Brain microvascular endothelial cell (primary cell): ENCODE measurements around the gene SRRM1.
A peak's percentile ranks its signal among the peaks of the same experiment; 100 is the strongest.

Experiments
- DNase-seq: peaks from one replicate; pipeline ENCODE4 v3.0.0-alpha.2; 2020
- H3K27ac ChIP-seq: fragments of 250-450 bp; sonication (Bioruptor Pico); 2 replicates; pipeline ENCODE4 v1.5.1; 2020; ENCODE audit warnings: mild to moderate bottlenecking, moderate library complexity
- H3K27me3 ChIP-seq: fragments of 250-450 bp; sonication (Bioruptor Pico); replicated peaks from 2 replicates; pipeline ENCODE4 v1.5.1; 2020; ENCODE audit warnings: mild to moderate bottlenecking
- H3K36me3 ChIP-seq: fragments of 250-450 bp; sonication (Bioruptor Pico); replicated peaks from 2 replicates; pipeline ENCODE4 v1.5.1; 2020; ENCODE audit warnings: mild to moderate bottlenecking
- H3K4me3 ChIP-seq: 2 replicates; pipeline ENCODE4 v1.5.1; 2011; ENCODE audit warnings: low read depth, mild to moderate bottlenecking, control low read depth, low read length, moderate library complexity
- CTCF ChIP-seq: IDR thresholded peaks from 2 replicates; pipeline ENCODE4 v1.5.1; 2011; ENCODE audit warnings: low read depth, mild to moderate bottlenecking, moderate library complexity, low read length, control low read depth, inconsistent platforms; ENCODE audit errors: missing control alignments
- in situ Hi-C: cut with HindIII; loops from 2 replicates; pipeline ENCODE4 v1.10.0; 2017; ENCODE audit warnings: low sequenced_read_pairs, low pct_ligation_motif_present

SRRM1 gene

GRCh38 chr1:24643363-24644099, 429 bp downstream of the SRRM1 start:
- DNase-seq, result no peak

GRCh38 chr1:24644100-24644384, 940 bp downstream of the SRRM1 start:
- Histone ChIP-seq H3K27ac (no peak overlapping the region), H3K4me3 (peak overlapping the region; percentile 94), H3K36me3 (peaks cover 32% of the 10 kb centered on the region), H3K27me3 (no peaks in the 10 kb centered on the region)
- in situ Hi-C loops, result no loop called here
- no peak for DNase-seq
- TF ChIP-seq CTCF, result no peak

More at GRCh38 chr1:24643363-24644099, 429 bp downstream of the SRRM1 start:
- TF ChIP-seq CTCF, result no peak
- in situ Hi-C loops, result no loop called here
- H3K27ac ChIP-seq, result peak overlapping the region; percentile 83
- H3K4me3 ChIP-seq, result peak overlapping the region; percentile 94
- no peaks in the 10 kb centered on the region for H3K27me3 ChIP-seq
- peaks cover 27% of the 10 kb centered on the region for H3K36me3 ChIP-seq

- H3K36me3 ChIP-seq, result peaks cover 69% of the 10 kb centered on the region
- in situ Hi-C loops, result no loop called here
- no peak for DNase-seq
- no peak for TF ChIP-seq CTCF
- H3K27ac ChIP-seq, result no peak overlapping the region
- no peak overlapping the region for H3K4me3 ChIP-seq
- no peaks in the 10 kb centered on the region for H3K27me3 ChIP-seq
Observed at GRCh38 chr1:24648919-24649318, 5.8 kb downstream of the SRRM1 start.

GRCh38 chr1:24652382-24652781, 9.3 kb downstream of the SRRM1 start:
- Histone ChIP-seq H3K27ac (no peak overlapping the region), H3K36me3 (peaks cover 87% of the 10 kb centered on the region), H3K4me3 (no peak overlapping the region), H3K27me3 (no peaks in the 10 kb centered on the region)
- DNase-seq, result no peak
- in situ Hi-C loops, result loop anchor here (25.0 kb wide), 1 partner anchor 185 kb away; no protein-coding TSS in a partner anchor
- no peak for TF ChIP-seq CTCF

GRCh38 chr1:24654010-24654409, 10.9 kb downstream of the SRRM1 start:
- H3K27ac ChIP-seq, result no peak overlapping the region
- in situ Hi-C loops, result loop anchor here (25.0 kb wide), 1 partner anchor 183 kb away; no protein-coding TSS in a partner anchor
- peaks cover 86% of the 10 kb centered on the region for H3K36me3 ChIP-seq
- no peak for TF ChIP-seq CTCF
- H3K27me3 ChIP-seq, result no peaks in the 10 kb centered on the region
- H3K4me3 ChIP-seq, result no peak overlapping the region
- no peak for DNase-seq

- DNase-seq, result no peak
- TF ChIP-seq CTCF, result no peak
- H3K4me3 ChIP-seq, result no peak overlapping the region
- no peak overlapping the region for H3K27ac ChIP-seq
- H3K36me3 ChIP-seq, result peaks cover 70% of the 10 kb centered on the region
- in situ Hi-C loops, result loop anchor here (25.0 kb wide), 1 partner anchor 181 kb away; no protein-coding TSS in a partner anchor
- no peaks in the 10 kb centered on the region for H3K27me3 ChIP-seq
Observed at GRCh38 chr1:24656046-24656445, 12.9 kb downstream of the SRRM1 start.
